NCI-H146 treated with DMSO at 0.1 percent for 48 hours (cell line): ENCODE results near the gene GOLGB1.
"Not testable (repeated sequence)": the region's sequence is repeated elsewhere in the genome, so short reads cannot be mapped to it uniquely, and the experiment has no call there.

Experiments
- DNase-seq: peaks from one replicate; lab custom pipeline; 2025; ENCODE audit not compliant: unreplicated experiment; lab: John Stamatoyannopoulos, UW

The GOLGB1 gene

GRCh38 chr3:121749276-121750086 lies at the start of gene GOLGB1:
Gene GOLGB1 (minus strand): TSS chr3:121749741. CDS start chr3:121730971, 18,770 bp downstream.
- peak; percentile 100 for DNase-seq

- DNase-seq = no peak
Measured at GRCh38 chr3:121796970-121797369, 47.4 kb upstream of the GOLGB1 start.

GRCh38 chr3:121794264-121794983 lies 44.9 kb upstream of the GOLGB1 start:
- no peak for DNase-seq

GRCh38 chr3:121793078-121793477 lies 43.5 kb upstream of the GOLGB1 start:
- DNase-seq = no peak

- no peak for DNase-seq
Measured at GRCh38 chr3:121786485-121786884, 36.9 kb upstream of the GOLGB1 start.

GRCh38 chr3:121782784-121783183 lies 33.2 kb upstream of the GOLGB1 start:
- DNase-seq = not testable (repeated sequence)

GRCh38 chr3:121781611-121782010 lies 32.1 kb upstream of the GOLGB1 start:
- no peak for DNase-seq

GRCh38 chr3:121775095-121775494 lies 25.6 kb upstream of the GOLGB1 start:
- DNase-seq = not testable (repeated sequence)

GRCh38 chr3:121769246-121769645 lies 19.7 kb upstream of the GOLGB1 start:
- no peak for DNase-seq

- DNase-seq = no peak
Measured at GRCh38 chr3:121768452-121768851, 18.9 kb upstream of the GOLGB1 start.

GRCh38 chr3:121759541-121760202 lies 10.1 kb upstream of the GOLGB1 start:
- no peak for DNase-seq

GRCh38 chr3:121758727-121759450 lies 9.3 kb upstream of the GOLGB1 start:
- DNase-seq = no peak

- DNase-seq = no peak
Measured at GRCh38 chr3:121757812-121758545, 8.4 kb upstream of the GOLGB1 start.

- no peak for DNase-seq
Measured at GRCh38 chr3:121757087-121757811, 7.7 kb upstream of the GOLGB1 start.

- DNase-seq = no peak
Measured at GRCh38 chr3:121752772-121753171, 3.2 kb upstream of the GOLGB1 start.

GRCh38 chr3:121752261-121752660 lies 2.7 kb upstream of the GOLGB1 start:
- DNase-seq = no peak

- DNase-seq = no peak
Measured at GRCh38 chr3:121750087-121750415, 510 bp upstream of the GOLGB1 start.

GRCh38 chr3:121748680-121749275 lies 763 bp downstream of the GOLGB1 start:
- DNase-seq = peak; percentile 50

- no peak for DNase-seq
Measured at GRCh38 chr3:121747976-121748375, 1.6 kb downstream of the GOLGB1 start.
